H9 (cell line): Measurements from ENCODE around the gene CSTF2. TPM values are rescaled to one million over a fixed set of nuclear protein-coding genes. Genes with fewer than 3 reads are reported as not detected.

Source experiments
- DNase-seq: peaks from one replicate; pipeline ENCODE4 v3.0.0-alpha.2; 2017
- H2AFZ ChIP-seq: one replicate; pipeline ENCODE4 v1.6.1; 2013; ENCODE audit warnings: mild to moderate bottlenecking, low read length, control low read depth, moderate library complexity
- H2AK5ac ChIP-seq: 2 replicates; pipeline ENCODE4 v1.6.1; 2013; ENCODE audit warnings: low read length, control low read depth, mixed read lengths; ENCODE audit not compliant: insufficient read length
- H2BK120ac ChIP-seq: one replicate; pipeline ENCODE4 v1.6.1; 2013; ENCODE audit warnings: low read depth, mild to moderate bottlenecking, low read length, control low read depth, inconsistent platforms; ENCODE audit not compliant: poor library complexity, severe bottlenecking
- H2BK12ac ChIP-seq: 2 replicates; pipeline ENCODE4 v1.6.1; 2013; ENCODE audit warnings: low read length, control low read depth, mixed read lengths, low read depth; ENCODE audit not compliant: insufficient read length
- H2BK15ac ChIP-seq: 2 replicates; pipeline ENCODE4 v1.6.1; 2013; ENCODE audit warnings: low read depth, low read length, control low read depth
- H2BK20ac ChIP-seq: one replicate; pipeline ENCODE4 v1.6.1; 2013; ENCODE audit warnings: low read depth, mild to moderate bottlenecking, low read length, control low read depth, inconsistent platforms; ENCODE audit not compliant: poor library complexity, severe bottlenecking
- H2BK5ac ChIP-seq: 2 replicates; pipeline ENCODE4 v1.6.1; 2013; ENCODE audit warnings: low read length, control low read depth, mixed read lengths; ENCODE audit not compliant: insufficient read length
- H3K14ac ChIP-seq: 2 replicates; pipeline ENCODE4 v1.6.1; 2013; ENCODE audit warnings: low read length, control low read depth; ENCODE audit not compliant: insufficient read depth
- H3K18ac ChIP-seq: 2 replicates; pipeline ENCODE4 v1.6.1; 2013; ENCODE audit warnings: low read depth, mild to moderate bottlenecking, mixed read lengths, low read length, control low read depth; ENCODE audit not compliant: insufficient read length
- H3K23ac ChIP-seq: 2 replicates; pipeline ENCODE4 v1.6.1; 2013; ENCODE audit warnings: low read length, control low read depth, mixed read lengths, low read depth; ENCODE audit not compliant: insufficient read length
- H3K23me2 ChIP-seq: 2 replicates; pipeline ENCODE4 v1.6.1; 2013; ENCODE audit warnings: low read depth, mild to moderate bottlenecking, mixed read lengths, low read length, control low read depth; ENCODE audit not compliant: insufficient read length, poor library complexity, severe bottlenecking
- H3K27ac ChIP-seq: 2 replicates; pipeline ENCODE4 v1.5.1; 2013; ENCODE audit warnings: low read length, control low read depth, mixed read lengths, low read depth; ENCODE audit not compliant: insufficient read length
- H3K27me3 ChIP-seq: 2 replicates; pipeline ENCODE4 v1.6.1; 2013; ENCODE audit warnings: low read length, control low read depth, inconsistent platforms; ENCODE audit not compliant: insufficient read depth
- H3K4ac ChIP-seq: 2 replicates; pipeline ENCODE4 v1.6.1; 2013; ENCODE audit warnings: low read depth, mild to moderate bottlenecking, control low read depth, inconsistent platforms, low read length, moderate library complexity
- H3K4me1 ChIP-seq: 2 replicates; pipeline ENCODE4 v1.6.1; 2013; ENCODE audit warnings: low read length, control low read depth, inconsistent platforms; ENCODE audit not compliant: insufficient read depth
- H3K4me2 ChIP-seq: 2 replicates; pipeline ENCODE4 v1.6.1; 2013; ENCODE audit warnings: low read length, control low read depth, mixed read lengths; ENCODE audit not compliant: insufficient read length, insufficient read depth
- H3K56ac ChIP-seq: 2 replicates; pipeline ENCODE4 v1.6.1; 2013; ENCODE audit warnings: low read depth, mild to moderate bottlenecking, mixed read lengths, low read length, control low read depth; ENCODE audit not compliant: insufficient read length
- H3K79me1 ChIP-seq: 2 replicates; pipeline ENCODE4 v1.6.1; 2013; ENCODE audit warnings: low read depth, mild to moderate bottlenecking, moderate library complexity, low read length, control low read depth, inconsistent platforms; ENCODE audit not compliant: insufficient read depth, poor library complexity, severe bottlenecking
- H3K79me2 ChIP-seq: 2 replicates; pipeline ENCODE4 v1.6.1; 2013; ENCODE audit warnings: low read length, control low read depth, inconsistent platforms; ENCODE audit not compliant: insufficient read depth
- H3K9ac ChIP-seq: 2 replicates; pipeline ENCODE4 v1.6.1; 2013; ENCODE audit warnings: low read length, control low read depth, mixed read lengths; ENCODE audit not compliant: insufficient read length; ENCODE audit errors: extremely low read depth
- H3K9me3 ChIP-seq: one replicate; pipeline ENCODE4 v1.6.1; 2013; ENCODE audit warnings: low read depth, low read length, inconsistent platforms; ENCODE audit not compliant: control insufficient read depth
- H3T11ph ChIP-seq: one replicate; pipeline ENCODE4 v1.6.1; 2013; ENCODE audit warnings: mild to moderate bottlenecking, low read length, control low read depth, inconsistent platforms
- H4K20me1 ChIP-seq: one replicate; pipeline ENCODE4 v1.6.1; 2013; ENCODE audit not compliant: control insufficient read depth, insufficient read length, insufficient read depth
- H4K5ac ChIP-seq: 2 replicates; pipeline ENCODE4 v1.6.1; 2013; ENCODE audit warnings: low read depth, mild to moderate bottlenecking, mixed read lengths, low read length, control low read depth; ENCODE audit not compliant: insufficient read length
- H4K8ac ChIP-seq: replicated peaks from 2 replicates; pipeline ENCODE4 v1.6.1; 2013; ENCODE audit warnings: low read length, control low read depth, mixed read lengths, low read depth; ENCODE audit not compliant: insufficient read length
- H4K91ac ChIP-seq: 2 replicates; pipeline ENCODE4 v1.6.1; 2013; ENCODE audit warnings: low read depth, mild to moderate bottlenecking, moderate library complexity, mixed read lengths, low read length, control low read depth; ENCODE audit not compliant: insufficient read length
- H3K27ac Mint-ChIP-seq, 3 experiments: 2 replicates in 2 of 3; 3 replicates in 1 of 3; pipeline ENCODE4 v1.8.0; 2020 to 2021; ENCODE audit warnings: mixed read lengths in 3 of 3, mild to moderate bottlenecking in 1 of 3, moderate library complexity in 1 of 3
- H3K27me3 Mint-ChIP-seq: 2 replicates; pipeline ENCODE4 v1.8.0; 2021; ENCODE audit warnings: low read depth, mild to moderate bottlenecking, moderate library complexity, mixed read lengths
- H3K36me3 Mint-ChIP-seq, 3 experiments: 2 replicates in 2 of 3; 3 replicates in 1 of 3; pipeline ENCODE4 v1.8.0; 2020 to 2021; ENCODE audit warnings: low read depth in 3 of 3, mixed read lengths in 3 of 3; ENCODE audit not compliant: insufficient read depth in 1 of 3
- H3K4me1 Mint-ChIP-seq, 2 experiments: 2 replicates each; pipeline ENCODE4 v1.8.0; 2020; ENCODE audit warnings: mixed read lengths in 2 of 2
- H3K4me3 Mint-ChIP-seq, 2 experiments: 2 replicates in 1 of 2; 3 replicates in 1 of 2; pipeline ENCODE4 v1.8.0; 2020 to 2021; ENCODE audit warnings: mild to moderate bottlenecking in 2 of 2, mixed read lengths in 2 of 2, moderate library complexity in 1 of 2
- H3K9me3 Mint-ChIP-seq, 2 experiments: 2 replicates in 1 of 2; 3 replicates in 1 of 2; pipeline ENCODE4 v1.8.0; 2020; ENCODE audit warnings: mild to moderate bottlenecking in 2 of 2, mixed read lengths in 2 of 2, moderate library complexity in 1 of 2
- CTCF ChIP-seq: fragments of 200-600 bp; sonication (generic); conservative IDR thresholded peaks from 3 replicates; pipeline ENCODE4 v1.8.0; 2021; ENCODE audit warnings: antibody characterized with exemption, mild to moderate bottlenecking
- WGBS: extraction: QIAGEN DNeasy Blood & Tissue Kit; methylation state at CpG from one replicate; pipeline ENCODE4 v1.1.7; 2013; ENCODE audit warnings: missing lambda C conversion rate, low lambda C conversion rate, mixed read lengths; ENCODE audit not compliant: insufficient read length; ENCODE audit errors: extremely low coverage; 5-methylcytosine and 5-hydroxymethylcytosine counted together
- total RNA-seq: library from RNA; stranded (reverse); gene quantifications from 2 replicates; pipeline ENCODE4 v1.2.1, GENCODE V29; 2021

Gene CSTF2
- total RNA-seq, 1 experiment from 2014 or later = 30.2 TPM

GRCh38 chrX:100863326-100863864, 43.2 kb downstream of the CSTF2 start:
- Histone ChIP-seq H2AFZ (no peak overlapping the region), H3K23me2 (no peaks in the 10 kb centered on the region), H3K23ac (no peak overlapping the region), H3K27me3 (no peaks in the 10 kb centered on the region), H2BK15ac (no peak overlapping the region), H3K9me3 (peaks cover 33% of the 10 kb centered on the region), H2BK12ac (no peak overlapping the region), H2BK120ac (no peak overlapping the region), H3T11ph (no peak overlapping the region), H3K56ac (no peak overlapping the region), H3K14ac (no peak overlapping the region), H3K18ac (no peak overlapping the region), H4K8ac (no peak overlapping the region), H4K5ac (no peak overlapping the region), H2BK5ac (no peak overlapping the region), H4K91ac (no peak overlapping the region), H3K4me2 (no peak overlapping the region), H2BK20ac (no peak overlapping the region), H3K79me2 (no peaks in the 10 kb centered on the region), H4K20me1 (no peaks in the 10 kb centered on the region), H3K79me1 (no peaks in the 10 kb centered on the region), H3K27ac (no peak overlapping the region), H2AK5ac (no peak overlapping the region), H3K4me1 (no peaks in the 10 kb centered on the region), H3K4ac (no peak overlapping the region), H3K9ac (no peak overlapping the region)
- no peaks in the 10 kb centered on the region for H3K4me1 Mint-ChIP-seq
- H3K4me3 Mint-ChIP-seq = no peak overlapping the region
- no peak overlapping the region for H3K27ac Mint-ChIP-seq
- WGBS = no CpG with 5 or more reads among the region's 6 CpGs
- peaks cover under 1% of the 10 kb centered on the region; the same call in 1 of the 2 replicates for H3K27me3 Mint-ChIP-seq
- DNase-seq = no peak
- TF ChIP-seq CTCF = no peak
- H3K9me3 Mint-ChIP-seq = peaks cover 64 to 66% of the 10 kb centered on the region in 2 experiments
- H3K36me3 Mint-ChIP-seq = no peaks in the 10 kb centered on the region; a peak in 1 of 7 replicates
